Measurements from ENCODE around the gene KCNJ8.
"Not testable (repeated sequence)": the region's sequence is repeated elsewhere in the genome, so short reads cannot be mapped to it uniquely, and the experiment has no call there.

Gene KCNJ8

GRCh38 chr12:21774358-21775132, at the start of gene KCNJ8:
Gene KCNJ8 (minus strand): TSS chr12:21774706. CDS start chr12:21773616, 1,090 bp downstream.
- DNase-seq (ENCODE audit: low read depth in 2 of 2, low spot score in 1 of 2), result no peak

GRCh38 chr12:21823581-21823980, 49.1 kb upstream of the KCNJ8 start:
- DNase-seq (ENCODE audit: low read depth in 2 of 2, low spot score in 1 of 2), result no peak

- DNase-seq (ENCODE audit: low read depth in 2 of 2, low spot score in 1 of 2), result no peak
These were observed 45.2 kb upstream of the KCNJ8 start for GRCh38 chr12:21819678-21820077.

GRCh38 chr12:21819236-21819635, 44.7 kb upstream of the KCNJ8 start:
- DNase-seq (ENCODE audit: low read depth in 2 of 2, low spot score in 1 of 2), result no peak

GRCh38 chr12:21818627-21819026, 44.1 kb upstream of the KCNJ8 start:
- DNase-seq (ENCODE audit: low read depth in 2 of 2, low spot score in 1 of 2), result no peak

GRCh38 chr12:21815306-21816062, 41.0 kb upstream of the KCNJ8 start:
- DNase-seq (ENCODE audit: low read depth in 2 of 2, low spot score in 1 of 2), result no peak

GRCh38 chr12:21814814-21815213, 40.3 kb upstream of the KCNJ8 start:
- no peak for DNase-seq (ENCODE audit: low read depth in 2 of 2, low spot score in 1 of 2)

- no peak for DNase-seq (ENCODE audit: low read depth in 2 of 2, low spot score in 1 of 2)
These were observed 39.8 kb upstream of the KCNJ8 start for GRCh38 chr12:21814327-21814726.

GRCh38 chr12:21813751-21814150, 39.2 kb upstream of the KCNJ8 start:
- DNase-seq (ENCODE audit: low read depth in 2 of 2, low spot score in 1 of 2), result no peak

- no peak for DNase-seq (ENCODE audit: low read depth in 2 of 2, low spot score in 1 of 2)
These were observed 38.6 kb upstream of the KCNJ8 start for GRCh38 chr12:21813125-21813524.

- not testable (repeated sequence) for DNase-seq (ENCODE audit: low read depth in 2 of 2, low spot score in 1 of 2)
These were observed 37.8 kb upstream of the KCNJ8 start for GRCh38 chr12:21812340-21812739.

- no peak for DNase-seq (ENCODE audit: low read depth in 2 of 2, low spot score in 1 of 2)
These were observed 34.6 kb upstream of the KCNJ8 start for GRCh38 chr12:21809100-21809499.

GRCh38 chr12:21806255-21806654, 31.7 kb upstream of the KCNJ8 start:
- no peak for DNase-seq (ENCODE audit: low read depth in 2 of 2, low spot score in 1 of 2)

GRCh38 chr12:21801522-21802288, 27.2 kb upstream of the KCNJ8 start:
- DNase-seq (ENCODE audit: low read depth in 2 of 2, low spot score in 1 of 2), result no peak

GRCh38 chr12:21800011-21800410, 25.5 kb upstream of the KCNJ8 start:
- DNase-seq (ENCODE audit: low read depth in 2 of 2, low spot score in 1 of 2), result no peak

GRCh38 chr12:21797539-21797938, 23.0 kb upstream of the KCNJ8 start:
- no peak for DNase-seq (ENCODE audit: low read depth in 2 of 2, low spot score in 1 of 2)

GRCh38 chr12:21795648-21796328, 21.3 kb upstream of the KCNJ8 start:
- DNase-seq (ENCODE audit: low read depth in 2 of 2, low spot score in 1 of 2), result no peak

GRCh38 chr12:21794807-21795595, 20.5 kb upstream of the KCNJ8 start:
- DNase-seq (ENCODE audit: low read depth in 2 of 2, low spot score in 1 of 2), result not testable (repeated sequence)

- not testable (repeated sequence) for DNase-seq (ENCODE audit: low read depth in 2 of 2, low spot score in 1 of 2)
These were observed 15.2 kb upstream of the KCNJ8 start for GRCh38 chr12:21789687-21790086.
